ENCODE measurements around the gene CDK8. TPM values are rescaled to one million over a fixed set of nuclear protein-coding genes. Genes with fewer than 3 reads are reported as not detected.
"Not testable (repeated sequence)": the region's sequence is repeated elsewhere in the genome, so short reads cannot be mapped to it uniquely, and the experiment has no call there.

The CDK8 gene
- total RNA-seq, 1 experiment from 2014 or later = 14.5 TPM

DNA sequence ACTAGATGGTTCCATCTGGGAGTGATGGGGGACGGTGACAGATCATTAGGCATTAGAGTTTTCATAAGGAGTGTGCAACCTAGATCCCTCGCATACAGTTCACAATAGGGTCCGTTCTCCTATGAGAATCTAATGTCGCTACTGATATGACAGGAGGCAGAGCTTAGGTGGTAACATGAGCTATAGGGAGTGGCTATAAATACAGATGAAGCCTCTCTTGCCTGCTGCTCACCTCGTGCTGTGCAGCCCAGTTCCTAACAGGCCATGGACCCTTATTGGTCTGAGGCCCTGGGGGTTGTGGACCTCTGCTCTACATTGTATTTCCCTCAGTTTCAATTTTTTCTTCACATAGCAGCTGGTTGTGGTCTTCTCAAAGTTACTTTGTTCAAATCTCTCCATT is 56.5 kb downstream of the CDK8 start:
- no TSS peak for BruUV-seq (replicated peaks)
- ChIA-PET POLR2A (ENCODE audit: unreplicated experiment) (no interaction called here), CTCF (no interaction called here)

GRCh38 chr13:26312019-26312418 is 58.1 kb downstream of the CDK8 start:
- BruUV-seq (replicated peaks); intact Hi-C loops (cut with micrococcal nuclease); ATAC-seq; H3K4me1 ChIP-seq (ENCODE audit: insufficient read depth, low read length); H3K9ac ChIP-seq (ENCODE audit: low read length); POLR2A ChIA-PET (ENCODE audit: unreplicated experiment); H3K4me2 ChIP-seq (ENCODE audit: low read length); H3K36me3 ChIP-seq (ENCODE audit: low read depth, low read length); H2AFZ ChIP-seq (ENCODE audit: low read length); CTCF ChIA-PET; H3K27me3 ChIP-seq (ENCODE audit: low read length); H3K27ac ChIP-seq (ENCODE audit: low read length); H3K9me3 ChIP-seq (ENCODE audit: low read length); H3K4me3 ChIP-seq (ENCODE audit: low read length); H3F3A ChIP-seq (ENCODE audit: low read length, unreplicated experiment); H3K9me2 ChIP-seq (replicated peaks; ENCODE audit: low read length); DNase-seq; H4K20me1 ChIP-seq (ENCODE audit: low read length): not testable (repeated sequence)
- H3K79me2 ChIP-seq (ENCODE audit: low read length) = peaks cover 43% of the 10 kb centered on the region; the same call in 1 of the 2 replicates

More for the DNA sequence above, 56.5 kb downstream of the CDK8 start:
- intact Hi-C loops (cut with micrococcal nuclease) = no loop called here
- TF ChIP-seq EZH2phosphoT487 (IDR thresholded peaks at IDR 0.05; ENCODE audit: borderline replicate concordance, low read length) = no peak
- TF ChIP-seq, protein P1, sequence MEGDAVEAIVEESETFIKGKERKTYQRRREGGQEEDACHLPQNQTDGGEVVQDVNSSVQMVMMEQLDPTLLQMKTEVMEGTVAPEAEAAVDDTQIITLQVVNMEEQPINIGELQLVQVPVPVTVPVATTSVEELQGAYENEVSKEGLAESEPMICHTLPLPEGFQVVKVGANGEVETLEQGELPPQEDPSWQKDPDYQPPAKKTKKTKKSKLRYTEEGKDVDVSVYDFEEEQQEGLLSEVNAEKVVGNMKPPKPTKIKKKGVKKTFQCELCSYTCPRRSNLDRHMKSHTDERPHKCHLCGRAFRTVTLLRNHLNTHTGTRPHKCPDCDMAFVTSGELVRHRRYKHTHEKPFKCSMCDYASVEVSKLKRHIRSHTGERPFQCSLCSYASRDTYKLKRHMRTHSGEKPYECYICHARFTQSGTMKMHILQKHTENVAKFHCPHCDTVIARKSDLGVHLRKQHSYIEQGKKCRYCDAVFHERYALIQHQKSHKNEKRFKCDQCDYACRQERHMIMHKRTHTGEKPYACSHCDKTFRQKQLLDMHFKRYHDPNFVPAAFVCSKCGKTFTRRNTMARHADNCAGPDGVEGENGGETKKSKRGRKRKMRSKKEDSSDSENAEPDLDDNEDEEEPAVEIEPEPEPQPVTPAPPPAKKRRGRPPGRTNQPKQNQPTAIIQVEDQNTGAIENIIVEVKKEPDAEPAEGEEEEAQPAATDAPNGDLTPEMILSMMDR (conservative IDR thresholded peaks at IDR 0.05; ENCODE audit: low read depth, low read length) = no peak
- Histone ChIP-seq H3K9me3 (ENCODE audit: low read length) (no peaks in the 10 kb centered on the region), H2AFZ (ENCODE audit: low read length) (no peak overlapping the region), H3K4me3 (ENCODE audit: low read length) (no peak overlapping the region), H3K79me2 (ENCODE audit: low read length) (peaks cover 43% of the 10 kb centered on the region), H3K27ac (ENCODE audit: low read length) (no peak overlapping the region), H3K4me1 (ENCODE audit: insufficient read depth, low read length) (no peaks in the 10 kb centered on the region), H3F3A (ENCODE audit: low read length, unreplicated experiment) (no peaks in the 10 kb centered on the region), H3K4me2 (ENCODE audit: low read length) (no peak overlapping the region), H4K20me1 (ENCODE audit: low read length) (0 out of 2 replicates have a peak, but pooled peaks cover 1% of the 10 kb centered on the region), H3K9ac (ENCODE audit: low read length) (no peak overlapping the region), H3K9me2 (replicated peaks; ENCODE audit: low read length) (no peaks in the 10 kb centered on the region), H3K36me3 (ENCODE audit: low read depth, low read length) (no peaks in the 10 kb centered on the region), H3K27me3 (ENCODE audit: low read length) (no peaks in the 10 kb centered on the region)
- ATAC-seq (no peak), DNase-seq (no peak)

DNA sequence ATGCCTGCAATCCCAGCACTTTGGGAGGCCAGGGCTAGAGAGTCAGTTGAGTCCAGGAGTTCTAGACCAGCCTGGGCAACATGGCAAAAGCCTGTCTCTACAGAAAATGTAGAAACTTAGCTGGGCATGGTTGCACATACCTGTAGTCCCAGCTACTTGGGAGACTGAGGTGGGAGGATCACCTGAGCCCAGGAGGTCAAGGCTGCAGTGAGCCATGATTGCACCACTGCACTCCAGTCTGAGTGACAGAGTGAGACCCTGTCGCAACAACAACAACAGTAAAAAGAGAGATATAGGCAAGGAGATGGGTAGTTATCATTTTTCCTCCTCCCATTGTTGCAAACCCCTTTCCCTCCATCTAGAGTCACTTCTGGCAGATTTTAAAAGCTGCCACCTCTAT is 62.2 kb downstream of the CDK8 start:
- peaks cover 20% of the 10 kb centered on the region; the same call in 1 of the 2 replicates for H3K79me2 ChIP-seq (ENCODE audit: low read length)
- ATAC-seq; H3K9ac ChIP-seq (ENCODE audit: low read length); H3K36me3 ChIP-seq (ENCODE audit: low read depth, low read length); H3K27ac ChIP-seq (ENCODE audit: low read length); H4K20me1 ChIP-seq (ENCODE audit: low read length); H3F3A ChIP-seq (ENCODE audit: low read length, unreplicated experiment); CTCF ChIA-PET; H2AFZ ChIP-seq (ENCODE audit: low read length); H3K27me3 ChIP-seq (ENCODE audit: low read length); H3K4me2 ChIP-seq (ENCODE audit: low read length); DNase-seq; POLR2A ChIA-PET (ENCODE audit: unreplicated experiment); H3K9me3 ChIP-seq (ENCODE audit: low read length); intact Hi-C loops (cut with micrococcal nuclease); H3K4me1 ChIP-seq (ENCODE audit: insufficient read depth, low read length); BruUV-seq (replicated peaks); H3K4me3 ChIP-seq (ENCODE audit: low read length); H3K9me2 ChIP-seq (replicated peaks; ENCODE audit: low read length): not testable (repeated sequence)

DNA sequence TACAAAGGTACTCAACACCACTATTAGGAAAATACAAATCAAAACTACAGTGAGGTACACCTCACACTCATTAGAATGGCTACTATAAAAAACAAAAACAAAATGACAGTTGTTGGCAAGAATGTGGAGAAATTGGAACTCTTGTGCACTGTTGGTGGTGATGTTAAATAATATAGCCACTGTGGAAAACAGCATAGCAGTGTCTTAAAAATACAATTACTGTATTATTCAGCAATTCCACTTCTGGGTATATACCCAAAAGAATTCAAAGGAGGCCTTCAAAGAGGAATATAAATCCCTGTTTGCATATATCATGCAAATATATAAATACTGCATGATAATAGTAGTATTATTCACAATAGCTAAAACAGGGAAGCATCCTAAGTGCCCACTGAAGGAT is 66.8 kb downstream of the CDK8 start:
- H3K4me3 ChIP-seq (ENCODE audit: low read length) = no peak overlapping the region
- no peaks in the 10 kb centered on the region for H3K27me3 ChIP-seq (ENCODE audit: low read length)
- H3K9me3 ChIP-seq (ENCODE audit: low read length) = no peaks in the 10 kb centered on the region
- peaks cover 28% of the 10 kb centered on the region for H3K79me2 ChIP-seq (ENCODE audit: low read length)
- H2AFZ ChIP-seq (ENCODE audit: low read length) = no peak overlapping the region
- H3K4me2 ChIP-seq (ENCODE audit: low read length) = no peak overlapping the region
- H4K20me1 ChIP-seq (ENCODE audit: low read length) = no peaks in the 10 kb centered on the region
- H3K9me2 ChIP-seq (replicated peaks; ENCODE audit: low read length) = no peaks in the 10 kb centered on the region
- H3F3A ChIP-seq (ENCODE audit: low read length, unreplicated experiment) = no peaks in the 10 kb centered on the region
- intact Hi-C loops (cut with micrococcal nuclease) = no loop called here
- TF ChIP-seq, protein P1 (conservative IDR thresholded peaks at IDR 0.05; ENCODE audit: low read depth, low read length) = no peak
- TF ChIP-seq EZH2phosphoT487 (IDR thresholded peaks at IDR 0.05; ENCODE audit: borderline replicate concordance, low read length) (no peak), EZH2 (IDR thresholded peaks at IDR 0.05; ENCODE audit: low read length, unreplicated experiment) (no peak)
- no peak overlapping the region for H3K9ac ChIP-seq (ENCODE audit: low read length)
- no peaks in the 10 kb centered on the region for H3K4me1 ChIP-seq (ENCODE audit: insufficient read depth, low read length)
- CTCF ChIA-PET = no interaction called here
- H3K27ac ChIP-seq (ENCODE audit: low read length) = no peak overlapping the region
- H3K36me3 ChIP-seq (ENCODE audit: low read depth, low read length) = no peaks in the 10 kb centered on the region
- no peak for DNase-seq
- ATAC-seq = no peak
- POLR2A ChIA-PET (ENCODE audit: unreplicated experiment) = no interaction called here
- no TSS peak for BruUV-seq (replicated peaks)

All from PC-3 (cell line).